GM19328 (cell line): ENCODE data around the gene BMP3.
"Not testable (repeated sequence)": the region's sequence is repeated elsewhere in the genome, so short reads cannot be mapped to it uniquely, and the experiment has no call there.

ENCODE experiments used
- ATAC-seq: cut with Tn5 transposase; IDR thresholded peaks from one replicate; pipeline ENCODE4 v1.9.1; 2021; ENCODE audit warnings: mild to moderate bottlenecking, moderate library complexity; ENCODE audit not compliant: unreplicated experiment

The BMP3 gene, protein sequence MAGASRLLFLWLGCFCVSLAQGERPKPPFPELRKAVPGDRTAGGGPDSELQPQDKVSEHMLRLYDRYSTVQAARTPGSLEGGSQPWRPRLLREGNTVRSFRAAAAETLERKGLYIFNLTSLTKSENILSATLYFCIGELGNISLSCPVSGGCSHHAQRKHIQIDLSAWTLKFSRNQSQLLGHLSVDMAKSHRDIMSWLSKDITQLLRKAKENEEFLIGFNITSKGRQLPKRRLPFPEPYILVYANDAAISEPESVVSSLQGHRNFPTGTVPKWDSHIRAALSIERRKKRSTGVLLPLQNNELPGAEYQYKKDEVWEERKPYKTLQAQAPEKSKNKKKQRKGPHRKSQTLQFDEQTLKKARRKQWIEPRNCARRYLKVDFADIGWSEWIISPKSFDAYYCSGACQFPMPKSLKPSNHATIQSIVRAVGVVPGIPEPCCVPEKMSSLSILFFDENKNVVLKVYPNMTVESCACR

DNA sequence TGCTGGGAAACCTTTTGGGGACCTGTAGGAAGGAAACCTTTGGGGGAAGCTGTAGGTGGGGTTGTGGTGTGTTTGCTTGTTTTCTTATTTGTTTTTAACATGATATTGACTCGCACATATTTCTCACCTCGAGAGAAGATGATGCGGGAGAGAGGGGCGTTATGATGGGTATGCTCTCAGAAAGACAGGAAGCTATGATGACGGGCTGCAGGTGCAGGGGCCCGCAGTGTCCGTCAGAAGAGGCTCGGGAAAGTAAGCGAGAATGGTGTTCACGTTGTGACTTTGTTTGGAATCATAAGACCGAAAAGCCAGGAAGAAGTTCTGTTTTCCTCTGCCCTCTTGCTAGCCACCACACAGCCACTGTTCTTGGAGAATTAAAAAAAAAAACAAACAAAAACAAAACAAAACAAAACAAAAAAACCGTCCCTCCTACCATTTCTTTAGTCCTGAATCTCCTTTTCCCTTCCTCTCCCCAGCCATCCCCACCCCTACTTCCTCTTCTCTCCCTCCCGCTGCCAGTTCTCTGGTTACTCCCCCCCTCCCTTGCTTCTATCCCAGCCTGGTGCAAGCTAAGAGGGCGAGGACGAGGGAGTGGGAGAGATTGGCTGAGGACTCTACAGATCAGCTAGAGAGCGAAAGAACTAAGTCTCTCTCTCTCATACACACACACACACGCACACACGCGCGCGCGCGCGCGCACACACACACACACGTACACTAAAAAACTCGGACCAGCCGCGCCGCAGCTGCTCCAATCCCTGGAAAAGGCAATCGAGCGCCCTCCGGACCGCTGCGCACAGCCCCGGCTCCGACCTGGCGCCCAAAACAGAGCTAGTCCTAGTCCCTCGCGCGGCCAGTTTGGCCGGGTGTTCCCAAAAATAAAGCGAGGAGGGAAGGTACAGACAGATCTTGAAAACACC is at the start of gene BMP3:
Gene BMP3, plus strand, starts transcription at position 648 of the 920 bp plus-strand sequence. CDS start 577 bp downstream, outside the sequence.
- ATAC-seq, result no peak

DNA sequence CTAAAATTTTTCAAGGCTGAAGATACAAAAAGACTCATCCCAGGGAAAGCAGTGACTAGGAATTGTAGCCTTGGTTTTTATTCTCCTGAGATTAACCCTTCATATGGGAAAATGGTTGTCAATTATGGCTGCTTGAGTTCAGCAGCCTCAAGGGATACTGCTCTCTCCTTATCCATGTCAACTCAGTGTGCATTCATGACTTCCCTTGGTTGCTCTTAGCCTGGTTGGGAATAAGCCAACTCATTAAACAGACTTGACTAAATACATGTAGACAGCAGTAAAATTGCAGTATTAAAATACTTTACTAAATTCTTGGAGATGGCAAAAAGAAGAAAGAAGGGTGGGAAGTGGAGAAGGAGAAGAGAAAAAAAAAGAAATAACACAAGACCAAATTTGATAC is 44.5 kb upstream of the BMP3 start:
- ATAC-seq, result no peak

DNA sequence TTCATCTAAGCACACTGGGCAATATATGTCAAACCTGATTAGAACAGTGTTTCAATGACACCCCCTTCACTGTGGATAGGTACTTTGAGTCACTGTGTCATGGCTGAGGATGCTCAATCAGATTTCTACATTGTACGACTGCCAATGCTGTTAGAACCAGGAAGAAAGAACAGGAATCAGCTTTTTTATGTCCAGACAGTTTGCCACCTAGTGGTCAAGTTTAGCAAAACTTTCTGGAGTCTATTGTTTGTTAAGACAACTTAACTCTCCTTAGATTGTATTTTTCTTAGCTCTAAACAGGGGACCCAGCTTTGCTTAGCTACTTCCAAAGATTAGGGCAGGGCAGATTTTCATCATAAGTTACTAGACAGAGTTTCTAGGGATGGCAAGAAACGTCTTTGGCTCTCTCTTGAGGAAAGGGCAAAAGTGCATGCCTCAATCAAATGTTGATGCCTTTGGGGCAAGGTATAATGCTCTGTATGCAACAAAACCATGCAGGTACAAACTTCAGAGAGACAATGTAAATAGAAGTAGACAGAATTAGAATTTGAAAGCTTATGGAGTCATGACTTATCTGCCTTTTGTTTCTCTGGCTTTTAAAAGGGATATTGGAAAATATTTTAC is 40.5 kb upstream of the BMP3 start:
- no peak for ATAC-seq

DNA sequence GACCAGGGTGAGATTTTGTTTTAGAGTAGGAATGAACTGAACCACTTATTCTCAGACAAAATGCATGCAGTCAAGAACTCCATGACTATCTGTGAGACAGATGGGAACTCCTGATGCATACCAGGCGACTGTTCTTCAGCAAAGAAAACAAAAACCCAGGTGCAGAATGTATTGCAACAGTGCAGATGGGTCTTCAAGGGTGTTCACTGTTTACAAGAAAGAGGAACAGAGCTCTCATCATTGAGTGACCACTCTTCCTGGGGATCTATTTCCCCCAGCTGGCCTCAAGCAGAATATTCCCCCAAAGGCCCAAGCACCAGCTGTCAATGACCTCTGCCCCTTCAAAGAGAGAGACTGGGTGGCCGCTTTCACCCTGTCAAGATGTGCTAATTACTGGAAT is 39.7 kb upstream of the BMP3 start:
- ATAC-seq, result no peak

DNA sequence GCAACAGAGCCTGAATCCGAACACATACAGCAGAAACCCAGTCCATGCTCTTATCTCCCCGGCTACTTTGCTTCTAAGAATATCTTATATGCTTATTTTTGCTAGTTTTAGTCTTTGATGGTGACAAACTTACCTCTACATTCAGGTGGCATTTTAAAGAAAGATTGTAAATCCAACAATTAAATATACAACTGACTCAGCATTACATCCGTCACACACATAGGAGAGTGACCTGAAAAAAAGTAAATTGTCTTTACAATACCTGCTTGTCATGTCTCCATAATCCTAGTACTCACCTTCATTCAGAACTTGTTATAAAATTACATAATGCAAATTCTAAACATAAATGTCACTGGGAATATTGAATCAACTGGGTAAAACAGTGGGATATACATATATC is 30.6 kb upstream of the BMP3 start:
- no peak for ATAC-seq

DNA sequence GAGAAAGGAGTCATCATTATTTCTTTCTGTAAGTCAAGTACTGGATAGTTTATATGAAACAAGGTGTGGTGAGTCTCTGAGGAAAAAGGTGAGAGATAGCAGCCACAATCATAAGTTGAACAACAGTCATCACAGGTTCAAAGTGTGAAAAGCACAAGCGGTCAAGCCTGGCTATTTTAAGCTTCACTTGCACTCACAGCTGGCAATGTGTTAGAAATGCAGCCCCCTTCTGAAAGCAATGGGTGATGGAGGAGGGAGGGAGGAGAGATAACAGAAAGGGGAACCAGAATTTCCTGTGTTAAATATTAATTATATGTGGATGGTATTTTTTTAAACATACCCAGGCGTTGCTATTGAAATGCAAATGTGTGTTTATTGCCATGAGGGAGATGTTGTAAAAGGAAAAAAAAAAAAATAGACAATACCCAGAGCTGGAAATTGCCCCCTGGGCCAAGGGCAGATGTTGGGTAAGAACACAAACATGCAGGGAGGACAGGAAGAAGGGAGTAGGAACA is 26.9 kb upstream of the BMP3 start:
- peak; percentile 85 for ATAC-seq

- ATAC-seq, result no peak
These were observed 23.1 kb upstream of the BMP3 start for GRCh38 chr4:81007417-81007816.

DNA sequence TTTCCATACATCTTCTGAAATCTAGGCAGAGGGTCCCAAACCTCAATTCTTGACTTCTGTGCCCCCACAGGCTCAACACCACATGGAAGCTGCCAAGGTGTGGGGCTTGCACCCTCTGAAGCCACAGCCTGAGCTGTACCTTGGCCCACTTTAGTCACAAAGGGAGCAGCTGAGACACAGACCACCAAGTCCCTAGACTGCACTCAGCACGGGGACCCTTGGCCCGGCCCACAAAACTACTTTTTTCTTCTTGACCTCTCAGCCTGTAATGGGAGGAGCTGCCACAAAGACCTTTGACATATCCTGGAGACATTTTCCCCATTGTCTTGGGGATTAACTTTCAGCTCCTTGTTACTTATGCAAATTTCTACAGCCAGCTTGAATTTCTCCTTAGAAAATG is 13.9 kb upstream of the BMP3 start:
- ATAC-seq, result not testable (repeated sequence)

GRCh38 chr4:81019006-81019405 is 11.5 kb upstream of the BMP3 start:
- no peak for ATAC-seq

- ATAC-seq, result no peak
These were observed 9.2 kb upstream of the BMP3 start for GRCh38 chr4:81021142-81021944.

DNA sequence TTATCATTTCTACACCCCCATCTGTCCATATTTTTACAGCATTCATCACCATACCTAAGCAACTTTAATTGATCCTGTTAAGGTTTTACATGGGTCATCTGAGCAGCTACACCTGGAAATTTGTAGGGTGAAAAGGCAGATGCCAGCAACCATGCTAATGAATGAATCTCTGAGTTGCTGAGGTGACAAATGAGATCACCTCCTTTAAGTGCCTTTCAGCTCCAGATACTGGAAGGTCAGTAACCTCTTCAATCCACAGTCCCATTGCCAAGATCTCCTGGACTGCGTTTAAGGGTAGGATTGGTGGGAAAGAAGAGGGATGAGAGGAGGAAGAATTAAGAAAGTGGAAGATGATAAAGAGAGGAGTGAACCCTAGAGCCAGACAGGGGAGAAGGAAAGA is 8.5 kb upstream of the BMP3 start:
- no peak for ATAC-seq

- no peak for ATAC-seq
These were observed 7.0 kb upstream of the BMP3 start for GRCh38 chr4:81023484-81023883.

- ATAC-seq, result no peak
These were observed 678 bp downstream of the BMP3 start for GRCh38 chr4:81030981-81031791.

DNA sequence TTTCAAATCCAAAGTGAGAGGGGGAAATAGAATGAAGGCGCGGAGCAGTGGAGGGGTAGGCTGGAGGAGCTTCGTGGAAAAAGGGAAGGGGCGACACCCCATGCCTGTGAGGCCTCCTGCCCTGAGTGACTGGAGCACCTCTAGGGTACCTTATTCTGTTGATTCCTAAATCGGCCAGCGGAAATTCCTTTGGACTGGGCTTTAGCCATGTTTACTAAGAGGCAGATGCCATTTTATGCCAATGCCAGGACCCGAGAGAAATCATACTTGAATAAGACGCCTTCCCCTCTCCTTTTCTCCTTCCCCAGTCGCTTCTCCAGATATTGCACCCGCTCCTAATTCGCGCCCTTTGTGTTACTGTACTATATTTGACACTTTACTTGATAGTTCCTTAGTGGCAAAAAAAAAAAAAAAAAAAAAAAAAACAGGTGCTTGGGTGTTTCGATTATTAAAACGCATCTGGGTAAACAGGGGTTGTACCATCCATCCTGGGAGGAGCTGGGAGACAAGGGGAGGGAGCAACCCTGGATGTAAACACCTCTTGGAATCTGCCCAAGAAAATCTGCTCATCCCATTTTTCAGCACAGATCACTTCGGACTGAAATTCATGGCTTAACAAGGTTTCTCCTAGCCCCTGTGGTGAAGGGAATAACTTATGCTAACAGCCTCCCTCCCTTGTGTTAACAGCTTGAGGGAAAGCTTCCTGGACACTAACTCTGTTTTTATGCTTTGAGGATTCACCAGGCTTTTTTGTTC is 1.5 kb downstream of the BMP3 start:
- ATAC-seq, result no peak

GRCh38 chr4:81032771-81033684 is 2.5 kb downstream of the BMP3 start:
- no peak for ATAC-seq

DNA sequence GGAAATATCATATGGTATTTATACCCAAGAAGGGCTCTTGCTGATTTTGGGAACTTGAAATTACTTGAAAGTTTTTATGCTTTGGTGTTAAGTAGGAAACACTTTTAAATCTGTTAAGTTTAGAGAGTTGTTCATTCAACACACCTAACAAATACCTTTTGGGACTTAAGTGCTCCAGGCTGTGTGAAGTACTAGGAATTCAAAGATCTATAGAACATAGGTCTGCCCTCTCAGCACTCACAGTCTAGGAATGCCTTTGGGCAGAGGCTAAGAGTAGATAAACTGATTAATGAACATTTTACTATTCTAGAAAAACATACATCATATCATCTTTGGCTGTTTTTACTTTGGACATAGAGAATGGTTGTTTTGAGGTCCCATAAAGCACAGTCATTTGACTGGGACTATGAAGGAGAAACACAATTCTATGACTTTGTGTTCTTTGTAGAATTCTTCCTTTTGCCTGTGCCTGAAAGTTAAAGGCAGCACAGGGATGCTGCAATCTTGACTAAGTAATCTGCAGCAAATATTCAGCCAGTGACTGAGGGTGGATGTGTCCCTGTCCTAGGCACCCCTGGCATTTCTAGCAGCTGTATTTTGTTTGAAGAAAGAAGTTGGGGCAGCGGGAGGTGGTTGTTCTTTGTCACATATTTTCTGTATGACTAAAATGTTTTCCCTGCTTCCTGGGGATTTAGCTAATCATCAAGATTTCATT is 8.3 kb downstream of the BMP3 start:
- no peak for ATAC-seq

DNA sequence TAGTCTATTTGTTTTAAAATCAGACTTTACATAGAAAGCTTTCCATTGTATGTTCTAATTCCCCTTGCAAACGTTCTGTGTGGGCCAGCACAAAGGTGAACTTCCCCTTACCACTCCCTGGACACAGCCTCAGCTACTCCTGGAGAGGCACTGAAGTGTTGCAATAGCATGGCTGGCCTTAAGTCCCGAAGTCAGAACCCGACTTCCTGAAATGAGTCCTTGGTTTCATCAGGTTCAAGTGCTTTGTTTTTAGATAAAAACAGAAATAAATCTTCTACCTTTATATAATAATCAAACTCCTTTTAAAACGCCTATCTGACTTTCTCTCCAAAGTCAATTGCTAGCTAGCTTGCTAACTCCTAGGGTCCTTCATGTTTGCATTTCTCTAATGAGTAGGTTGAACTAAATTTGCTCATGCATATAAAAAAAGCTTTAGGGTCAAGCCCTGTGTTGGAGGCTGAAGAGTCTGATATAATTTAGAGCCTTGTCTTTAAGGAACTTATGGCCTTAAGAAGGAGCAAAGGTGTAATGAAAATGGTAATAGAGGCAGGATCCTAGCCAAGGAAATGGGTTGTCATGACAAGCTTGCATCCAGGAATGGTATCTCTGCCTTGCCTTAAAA is 9.0 kb downstream of the BMP3 start:
- ATAC-seq, result no peak
